H9 (cell line): ENCODE measurements around the gene ANK3. TPM values are rescaled to one million over a fixed set of nuclear protein-coding genes. Genes with fewer than 3 reads are reported as not detected.

Experiments
- DNase-seq: peaks from one replicate; pipeline ENCODE4 v3.0.0-alpha.2; 2017
- H2AFZ ChIP-seq: one replicate; pipeline ENCODE4 v1.6.1; 2013; ENCODE audit warnings: mild to moderate bottlenecking, low read length, control low read depth, moderate library complexity
- H2AK5ac ChIP-seq: 2 replicates; pipeline ENCODE4 v1.6.1; 2013; ENCODE audit warnings: low read length, control low read depth, mixed read lengths; ENCODE audit not compliant: insufficient read length
- H2BK120ac ChIP-seq: one replicate; pipeline ENCODE4 v1.6.1; 2013; ENCODE audit warnings: low read depth, mild to moderate bottlenecking, low read length, control low read depth, inconsistent platforms; ENCODE audit not compliant: poor library complexity, severe bottlenecking
- H2BK12ac ChIP-seq: 2 replicates; pipeline ENCODE4 v1.6.1; 2013; ENCODE audit warnings: low read length, control low read depth, mixed read lengths, low read depth; ENCODE audit not compliant: insufficient read length
- H2BK15ac ChIP-seq: 2 replicates; pipeline ENCODE4 v1.6.1; 2013; ENCODE audit warnings: low read depth, low read length, control low read depth
- H2BK20ac ChIP-seq: one replicate; pipeline ENCODE4 v1.6.1; 2013; ENCODE audit warnings: low read depth, mild to moderate bottlenecking, low read length, control low read depth, inconsistent platforms; ENCODE audit not compliant: poor library complexity, severe bottlenecking
- H2BK5ac ChIP-seq: 2 replicates; pipeline ENCODE4 v1.6.1; 2013; ENCODE audit warnings: low read length, control low read depth, mixed read lengths; ENCODE audit not compliant: insufficient read length
- H3K14ac ChIP-seq: 2 replicates; pipeline ENCODE4 v1.6.1; 2013; ENCODE audit warnings: low read length, control low read depth; ENCODE audit not compliant: insufficient read depth
- H3K18ac ChIP-seq: 2 replicates; pipeline ENCODE4 v1.6.1; 2013; ENCODE audit warnings: low read depth, mild to moderate bottlenecking, mixed read lengths, low read length, control low read depth; ENCODE audit not compliant: insufficient read length
- H3K23ac ChIP-seq: 2 replicates; pipeline ENCODE4 v1.6.1; 2013; ENCODE audit warnings: low read length, control low read depth, mixed read lengths, low read depth; ENCODE audit not compliant: insufficient read length
- H3K23me2 ChIP-seq: 2 replicates; pipeline ENCODE4 v1.6.1; 2013; ENCODE audit warnings: low read depth, mild to moderate bottlenecking, mixed read lengths, low read length, control low read depth; ENCODE audit not compliant: insufficient read length, poor library complexity, severe bottlenecking
- H3K27ac ChIP-seq: 2 replicates; pipeline ENCODE4 v1.5.1; 2013; ENCODE audit warnings: low read length, control low read depth, mixed read lengths, low read depth; ENCODE audit not compliant: insufficient read length
- H3K27me3 ChIP-seq: 2 replicates; pipeline ENCODE4 v1.6.1; 2013; ENCODE audit warnings: low read length, control low read depth, inconsistent platforms; ENCODE audit not compliant: insufficient read depth
- H3K4ac ChIP-seq: 2 replicates; pipeline ENCODE4 v1.6.1; 2013; ENCODE audit warnings: low read depth, mild to moderate bottlenecking, control low read depth, inconsistent platforms, low read length, moderate library complexity
- H3K4me1 ChIP-seq: 2 replicates; pipeline ENCODE4 v1.6.1; 2013; ENCODE audit warnings: low read length, control low read depth, inconsistent platforms; ENCODE audit not compliant: insufficient read depth
- H3K4me2 ChIP-seq: 2 replicates; pipeline ENCODE4 v1.6.1; 2013; ENCODE audit warnings: low read length, control low read depth, mixed read lengths; ENCODE audit not compliant: insufficient read length, insufficient read depth
- H3K56ac ChIP-seq: 2 replicates; pipeline ENCODE4 v1.6.1; 2013; ENCODE audit warnings: low read depth, mild to moderate bottlenecking, mixed read lengths, low read length, control low read depth; ENCODE audit not compliant: insufficient read length
- H3K79me1 ChIP-seq: 2 replicates; pipeline ENCODE4 v1.6.1; 2013; ENCODE audit warnings: low read depth, mild to moderate bottlenecking, moderate library complexity, low read length, control low read depth, inconsistent platforms; ENCODE audit not compliant: insufficient read depth, poor library complexity, severe bottlenecking
- H3K79me2 ChIP-seq: 2 replicates; pipeline ENCODE4 v1.6.1; 2013; ENCODE audit warnings: low read length, control low read depth, inconsistent platforms; ENCODE audit not compliant: insufficient read depth
- H3K9ac ChIP-seq: 2 replicates; pipeline ENCODE4 v1.6.1; 2013; ENCODE audit warnings: low read length, control low read depth, mixed read lengths; ENCODE audit not compliant: insufficient read length; ENCODE audit errors: extremely low read depth
- H3K9me3 ChIP-seq: one replicate; pipeline ENCODE4 v1.6.1; 2013; ENCODE audit warnings: low read depth, low read length, inconsistent platforms; ENCODE audit not compliant: control insufficient read depth
- H3T11ph ChIP-seq: one replicate; pipeline ENCODE4 v1.6.1; 2013; ENCODE audit warnings: mild to moderate bottlenecking, low read length, control low read depth, inconsistent platforms
- H4K20me1 ChIP-seq: one replicate; pipeline ENCODE4 v1.6.1; 2013; ENCODE audit not compliant: control insufficient read depth, insufficient read length, insufficient read depth
- H4K5ac ChIP-seq: 2 replicates; pipeline ENCODE4 v1.6.1; 2013; ENCODE audit warnings: low read depth, mild to moderate bottlenecking, mixed read lengths, low read length, control low read depth; ENCODE audit not compliant: insufficient read length
- H4K8ac ChIP-seq: replicated peaks from 2 replicates; pipeline ENCODE4 v1.6.1; 2013; ENCODE audit warnings: low read length, control low read depth, mixed read lengths, low read depth; ENCODE audit not compliant: insufficient read length
- H4K91ac ChIP-seq: 2 replicates; pipeline ENCODE4 v1.6.1; 2013; ENCODE audit warnings: low read depth, mild to moderate bottlenecking, moderate library complexity, mixed read lengths, low read length, control low read depth; ENCODE audit not compliant: insufficient read length
- H3K27ac Mint-ChIP-seq, 3 experiments: 2 replicates in 2 of 3; 3 replicates in 1 of 3; pipeline ENCODE4 v1.8.0; 2020 to 2021; ENCODE audit warnings: mixed read lengths in 3 of 3, mild to moderate bottlenecking in 1 of 3, moderate library complexity in 1 of 3
- H3K27me3 Mint-ChIP-seq: 2 replicates; pipeline ENCODE4 v1.8.0; 2021; ENCODE audit warnings: low read depth, mild to moderate bottlenecking, moderate library complexity, mixed read lengths
- H3K36me3 Mint-ChIP-seq, 3 experiments: 2 replicates in 2 of 3; 3 replicates in 1 of 3; pipeline ENCODE4 v1.8.0; 2020 to 2021; ENCODE audit warnings: low read depth in 3 of 3, mixed read lengths in 3 of 3; ENCODE audit not compliant: insufficient read depth in 1 of 3
- H3K4me1 Mint-ChIP-seq, 2 experiments: 2 replicates each; pipeline ENCODE4 v1.8.0; 2020; ENCODE audit warnings: mixed read lengths in 2 of 2
- H3K4me3 Mint-ChIP-seq, 2 experiments: 2 replicates in 1 of 2; 3 replicates in 1 of 2; pipeline ENCODE4 v1.8.0; 2020 to 2021; ENCODE audit warnings: mild to moderate bottlenecking in 2 of 2, mixed read lengths in 2 of 2, moderate library complexity in 1 of 2
- H3K9me3 Mint-ChIP-seq, 2 experiments: 2 replicates in 1 of 2; 3 replicates in 1 of 2; pipeline ENCODE4 v1.8.0; 2020; ENCODE audit warnings: mild to moderate bottlenecking in 2 of 2, mixed read lengths in 2 of 2, moderate library complexity in 1 of 2
- CTCF ChIP-seq: fragments of 200-600 bp; sonication (generic); conservative IDR thresholded peaks from 3 replicates; pipeline ENCODE4 v1.8.0; 2021; ENCODE audit warnings: antibody characterized with exemption, mild to moderate bottlenecking
- WGBS: extraction: QIAGEN DNeasy Blood & Tissue Kit; methylation state at CpG from one replicate; pipeline ENCODE4 v1.1.7; 2013; ENCODE audit warnings: missing lambda C conversion rate, low lambda C conversion rate, mixed read lengths; ENCODE audit not compliant: insufficient read length; ENCODE audit errors: extremely low coverage; 5-methylcytosine and 5-hydroxymethylcytosine counted together
- total RNA-seq: library from RNA; stranded (reverse); gene quantifications from 2 replicates; pipeline ENCODE4 v1.2.1, GENCODE V29; 2021

Gene ANK3
- total RNA-seq, 1 experiment from 2014 or later = 59.6 TPM

DNA sequence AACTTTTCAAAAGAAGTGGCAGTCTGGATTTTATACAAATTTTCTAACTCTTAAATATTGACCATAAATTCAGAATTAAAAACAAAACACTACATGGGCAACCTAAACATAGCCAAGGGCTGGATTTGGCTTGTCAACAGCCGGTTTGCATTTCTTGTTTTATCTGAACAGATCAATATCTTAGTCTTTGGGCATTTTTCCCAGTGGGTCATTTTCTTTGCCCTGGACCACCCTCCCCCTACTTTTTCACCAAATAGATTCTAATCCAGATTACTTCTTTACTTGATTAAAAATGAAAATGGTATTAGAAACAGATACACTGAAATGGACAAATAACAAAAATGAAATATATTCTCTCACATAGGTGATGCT is 189.0 kb downstream of the ANK3 start:
- no peak overlapping the region for H3K4me3 Mint-ChIP-seq
- H2AFZ ChIP-seq = no peak overlapping the region
- H3K79me1 ChIP-seq = no peaks in the 10 kb centered on the region
- H3K18ac ChIP-seq = no peak overlapping the region
- no peak overlapping the region for H2AK5ac ChIP-seq
- H3K79me2 ChIP-seq = no peaks in the 10 kb centered on the region
- H3K9ac ChIP-seq = no peak overlapping the region
- no peaks in the 10 kb centered on the region for H3K9me3 Mint-ChIP-seq
- no peak overlapping the region for H2BK20ac ChIP-seq
- no peaks in the 10 kb centered on the region for H3K4me1 Mint-ChIP-seq
- H2BK15ac ChIP-seq = no peak overlapping the region
- H4K5ac ChIP-seq = no peak overlapping the region
- H2BK5ac ChIP-seq = no peak overlapping the region
- H3K23ac ChIP-seq = no peak overlapping the region
- peaks cover 0 to 4% (median 1%) of the 10 kb centered on the region in 3 experiments; a peak in 2 of 7 replicates for H3K36me3 Mint-ChIP-seq
- no peak for TF ChIP-seq CTCF
- no peak overlapping the region for H3K4me2 ChIP-seq
- WGBS = no CpG with 5 or more reads among the region's 1 CpG
- H3K23me2 ChIP-seq = no peaks in the 10 kb centered on the region
- no peak overlapping the region for H4K91ac ChIP-seq
- DNase-seq = no peak
- no peaks in the 10 kb centered on the region for H3K9me3 ChIP-seq
- H3K27ac Mint-ChIP-seq = no peak overlapping the region
- H3K14ac ChIP-seq = no peak overlapping the region
- no peak overlapping the region for H3K27ac ChIP-seq
- no peaks in the 10 kb centered on the region for H3K27me3 ChIP-seq
- H2BK120ac ChIP-seq = no peak overlapping the region
- H3K4ac ChIP-seq = no peak overlapping the region
- no peaks in the 10 kb centered on the region for H3K27me3 Mint-ChIP-seq
- H3K4me1 ChIP-seq = no peaks in the 10 kb centered on the region
- no peak overlapping the region for H2BK12ac ChIP-seq
- H4K20me1 ChIP-seq = no peaks in the 10 kb centered on the region
- no peak overlapping the region for H3K56ac ChIP-seq
- no peak overlapping the region for H4K8ac ChIP-seq
- no peak overlapping the region for H3T11ph ChIP-seq
